WERI-Rb-1 (cell line): ENCODE measurements around the gene UGGT1.

Experiments used
- DNase-seq: peaks from one replicate; pipeline ENCODE4 v3.0.0-alpha.2; 2020
- H3K27ac ChIP-seq: fragments of 250-450 bp; sonication (Bioruptor Pico); 2 replicates; pipeline ENCODE4 v1.5.1; 2020; ENCODE audit warnings: mild to moderate bottlenecking, moderate library complexity
- H3K27me3 ChIP-seq: fragments of 250-450 bp; sonication (Bioruptor Pico); 2 replicates; pipeline ENCODE4 v1.5.1; 2021; ENCODE audit warnings: mild to moderate bottlenecking, low read depth, moderate library complexity; ENCODE audit not compliant: insufficient read depth, severe bottlenecking
- H3K36me3 ChIP-seq: fragments of 250-450 bp; sonication (Bioruptor Pico); 2 replicates; pipeline ENCODE4 v1.5.1; 2020; ENCODE audit warnings: mild to moderate bottlenecking, moderate library complexity
- H3K4me3 ChIP-seq: 2 replicates; pipeline ENCODE4 v1.5.1; 2011; ENCODE audit warnings: low read depth, mild to moderate bottlenecking, control low read depth, low read length
- H3K9me3 ChIP-seq: fragments of 250-450 bp; sonication (Bioruptor Pico); 2 replicates; pipeline ENCODE4 v1.5.1; 2021; ENCODE audit warnings: mild to moderate bottlenecking, moderate library complexity; ENCODE audit not compliant: severe bottlenecking
- CTCF ChIP-seq: IDR thresholded peaks from 2 replicates; pipeline ENCODE4 v1.5.1; 2011; ENCODE audit warnings: low read depth, mild to moderate bottlenecking, control low read depth, inconsistent platforms, low read length

Gene UGGT1

GRCh38 chr2:128236491-128237035 lies 145.6 kb downstream of the UGGT1 start:
- no peaks in the 10 kb centered on the region for H3K27me3 ChIP-seq
- no peak for DNase-seq
- H3K4me3 ChIP-seq, result no peak overlapping the region
- H3K36me3 ChIP-seq, result no peaks in the 10 kb centered on the region
- H3K9me3 ChIP-seq, result no peaks in the 10 kb centered on the region
- H3K27ac ChIP-seq, result no peak overlapping the region
- no peak for TF ChIP-seq CTCF

- Histone ChIP-seq H3K36me3 (no peaks in the 10 kb centered on the region), H3K27ac (no peak overlapping the region), H3K27me3 (no peaks in the 10 kb centered on the region), H3K9me3 (no peaks in the 10 kb centered on the region), H3K4me3 (no peak overlapping the region)
- no peak for DNase-seq
- no peak for TF ChIP-seq CTCF
Observed at GRCh38 chr2:128237081-128237534, 146.1 kb downstream of the UGGT1 start.

GRCh38 chr2:128237911-128238697 lies 147.1 kb downstream of the UGGT1 start:
- no peaks in the 10 kb centered on the region for H3K27me3 ChIP-seq
- TF ChIP-seq CTCF, result no peak
- H3K9me3 ChIP-seq, result no peaks in the 10 kb centered on the region
- no peaks in the 10 kb centered on the region for H3K36me3 ChIP-seq
- no peak for DNase-seq
- H3K4me3 ChIP-seq, result no peak overlapping the region
- no peak overlapping the region for H3K27ac ChIP-seq

GRCh38 chr2:128241896-128242295 lies 150.9 kb downstream of the UGGT1 start:
- DNase-seq, result no peak
- Histone ChIP-seq H3K4me3 (no peak overlapping the region), H3K27ac (no peak overlapping the region), H3K36me3 (no peaks in the 10 kb centered on the region), H3K9me3 (no peaks in the 10 kb centered on the region), H3K27me3 (no peaks in the 10 kb centered on the region)
- TF ChIP-seq CTCF, result no peak
